Keratinocyte (primary cell): ENCODE results near the gene PFKFB3. TPM values are rescaled to one million over a fixed set of nuclear protein-coding genes. Genes with fewer than 3 reads are reported as not detected.
"Not testable (repeated sequence)": the region's sequence is repeated elsewhere in the genome, so short reads cannot be mapped to it uniquely, and the experiment has no call there.

ENCODE experiments used
- DNase-seq: peaks from one replicate; pipeline ENCODE4 v3.0.0-alpha.2; 2011; ENCODE audit warnings: low read depth, missing footprints, low spot score
- FAIRE-seq: peaks from 2 replicates; lab custom pipeline; 2011; peaks lifted over from hg19 to GRCh38; lab: Jason Lieb, UNC
- H2AFZ ChIP-seq: 2 replicates; pipeline ENCODE4 v1.6.0; 2012; ENCODE audit warnings: low read length, control low read depth, inconsistent platforms; ENCODE audit not compliant: control insufficient read depth
- H3K27ac ChIP-seq: 2 replicates; pipeline ENCODE4 v1.5.1; 2011; ENCODE audit warnings: low read length; ENCODE audit not compliant: control insufficient read depth, insufficient read depth
- H3K27me3 ChIP-seq: 3 replicates; pipeline ENCODE4 v1.6.0; 2011; ENCODE audit warnings: low read length; ENCODE audit not compliant: control insufficient read depth, insufficient read depth; ENCODE audit errors: extremely low read depth
- H3K36me3 ChIP-seq, 2 experiments: 2 replicates in 1 of 2; 3 replicates in 1 of 2; pipeline ENCODE4 v1.5.1; 2011; ENCODE audit warnings: low read length in 2 of 2, mild to moderate bottlenecking in 1 of 2; ENCODE audit not compliant: control insufficient read depth in 2 of 2, insufficient read depth in 2 of 2; ENCODE audit errors: extremely low read depth in 1 of 2
- H3K4me1 ChIP-seq: 3 replicates; pipeline ENCODE4 v1.5.1; 2011; ENCODE audit warnings: low read length; ENCODE audit not compliant: control insufficient read depth, insufficient read depth; ENCODE audit errors: extremely low read depth
- H3K4me2 ChIP-seq: 3 replicates; pipeline ENCODE4 v1.6.0; 2011; ENCODE audit warnings: low read depth, low read length; ENCODE audit not compliant: control insufficient read depth, insufficient read depth; ENCODE audit errors: extremely low read depth
- H3K4me3 ChIP-seq, 3 experiments: fragments of 200-600 bp in 1 of 3; sonication (generic) in 1 of 3; 2 replicates in 2 of 3; 3 replicates in 1 of 3; pipeline ENCODE4 v1.5.1; 2011 to 2016; ENCODE audit warnings: low read length in 3 of 3, mild to moderate bottlenecking in 3 of 3, control low read depth in 2 of 3, inconsistent platforms in 1 of 3, low read depth in 1 of 3, mixed read lengths in 1 of 3, mixed run types in 1 of 3, moderate library complexity in 1 of 3; ENCODE audit not compliant: control insufficient read depth in 2 of 3, insufficient read depth in 2 of 3; ENCODE audit errors: extremely low read depth in 1 of 3
- H3K79me2 ChIP-seq: 2 replicates; pipeline ENCODE4 v1.6.0; 2012; ENCODE audit warnings: low read length; ENCODE audit not compliant: control insufficient read depth, insufficient read depth
- H3K9ac ChIP-seq: 3 replicates; pipeline ENCODE4 v1.6.0; 2011; ENCODE audit warnings: low read length; ENCODE audit not compliant: control insufficient read depth, insufficient read depth; ENCODE audit errors: extremely low read depth
- H3K9me1 ChIP-seq: 3 replicates; pipeline ENCODE4 v1.6.0; 2011; ENCODE audit warnings: low read length; ENCODE audit not compliant: control insufficient read depth, insufficient read depth; ENCODE audit errors: extremely low read depth
- H3K9me3 ChIP-seq: 2 replicates; pipeline ENCODE4 v1.5.1; 2012; ENCODE audit warnings: low read depth, low read length; ENCODE audit not compliant: control insufficient read depth
- H4K20me1 ChIP-seq: 3 replicates; pipeline ENCODE4 v1.6.0; 2011; ENCODE audit warnings: low read length; ENCODE audit not compliant: control insufficient read depth, insufficient read depth; ENCODE audit errors: extremely low read depth
- EZH2 ChIP-seq: IDR thresholded peaks from one replicate; pipeline ENCODE4 v1.6.1; 2012; ENCODE audit warnings: inconsistent platforms, mild to moderate bottlenecking, low read length, moderate library complexity
- dilution Hi-C: fragments of 300-500 bp; cut with MboI; formaldehyde crosslinking; loops from one replicate; pipeline ENCODE4 v1.7.0; 2020; ENCODE audit warnings: low sequenced_read_pairs; ENCODE audit not compliant: extremely low pct_ligation_motif_present
- polyA plus RNA-seq, 5 experiments: library from polyadenylated mRNA; depleted of rRNA in 3 of 5; stranded (reverse) in 3 of 5; stranded (forward) in 1 of 5; unstranded in 1 of 5; fragments of >200 nt; gene quantifications; 1 replicate in 1 of 5; 2 replicates in 3 of 5; 3 replicates in 1 of 5; pipeline versions ENCODE4 v1.2.1 to v1.2.3, GENCODE V29; 2011 to 2012; ENCODE audit warnings: missing spikeins in 2 of 5, low read depth in 1 of 5, low replicate concordance in 1 of 5
- TF ChIP-seq, protein P1 (sequence below), 3 experiments: IDR thresholded peaks in 1 of 3; conservative IDR thresholded peaks in 1 of 3; optimal IDR thresholded peaks in 1 of 3; 2 replicates in 2 of 3; 3 replicates in 1 of 3; pipeline versions ENCODE3 to v1.5.1; 2011; ENCODE audit warnings: low read length in 3 of 3, mild to moderate bottlenecking in 3 of 3, moderate library complexity in 2 of 3, control low read depth in 1 of 3, inconsistent platforms in 1 of 3; ENCODE audit not compliant: insufficient read depth in 2 of 3; ENCODE audit errors: extremely low read depth in 1 of 3

Gene PFKFB3
- polyA plus RNA-seq, 1 donor (not counting 4 experiments of a cell fraction or from before 2014, with no cell fraction given): 18.6 TPM

DNA sequence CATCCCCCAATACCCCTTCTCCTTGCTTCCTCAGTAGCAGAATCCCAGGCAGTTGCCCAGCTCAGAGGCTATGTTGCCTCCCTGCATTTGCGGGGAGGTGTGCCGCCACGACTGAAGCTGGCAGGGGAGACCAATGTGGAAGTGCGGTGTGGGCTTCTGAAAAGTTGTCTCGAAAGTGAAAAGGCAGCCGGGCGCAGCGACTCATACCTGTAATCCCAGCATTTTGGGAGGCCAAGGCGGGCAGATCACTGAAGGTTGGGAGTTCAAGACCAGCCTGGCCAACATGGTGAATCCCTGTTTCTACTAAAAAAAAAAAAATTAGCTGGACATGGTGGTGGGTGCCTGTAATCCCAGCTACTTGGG, 15.9 kb upstream of the PFKFB3 start:
- DNase-seq (no peak), FAIRE-seq (no peak)
- Histone ChIP-seq H2AFZ (no peak overlapping the region), H3K9me1 (no peaks in the 10 kb centered on the region), H3K9me3 (no peaks in the 10 kb centered on the region), H3K9ac (no peak overlapping the region), H3K79me2 (no peaks in the 10 kb centered on the region), H3K4me3 (no peak overlapping the region), H3K27me3 (no peaks in the 10 kb centered on the region), H3K4me2 (no peak overlapping the region), H3K36me3 (no peaks in the 10 kb centered on the region), H4K20me1 (no peaks in the 10 kb centered on the region), H3K27ac (no peak overlapping the region), H3K4me1 (peaks cover 2% of the 10 kb centered on the region)
- dilution Hi-C loops: no loop called here
- TF ChIP-seq, protein P1, sequence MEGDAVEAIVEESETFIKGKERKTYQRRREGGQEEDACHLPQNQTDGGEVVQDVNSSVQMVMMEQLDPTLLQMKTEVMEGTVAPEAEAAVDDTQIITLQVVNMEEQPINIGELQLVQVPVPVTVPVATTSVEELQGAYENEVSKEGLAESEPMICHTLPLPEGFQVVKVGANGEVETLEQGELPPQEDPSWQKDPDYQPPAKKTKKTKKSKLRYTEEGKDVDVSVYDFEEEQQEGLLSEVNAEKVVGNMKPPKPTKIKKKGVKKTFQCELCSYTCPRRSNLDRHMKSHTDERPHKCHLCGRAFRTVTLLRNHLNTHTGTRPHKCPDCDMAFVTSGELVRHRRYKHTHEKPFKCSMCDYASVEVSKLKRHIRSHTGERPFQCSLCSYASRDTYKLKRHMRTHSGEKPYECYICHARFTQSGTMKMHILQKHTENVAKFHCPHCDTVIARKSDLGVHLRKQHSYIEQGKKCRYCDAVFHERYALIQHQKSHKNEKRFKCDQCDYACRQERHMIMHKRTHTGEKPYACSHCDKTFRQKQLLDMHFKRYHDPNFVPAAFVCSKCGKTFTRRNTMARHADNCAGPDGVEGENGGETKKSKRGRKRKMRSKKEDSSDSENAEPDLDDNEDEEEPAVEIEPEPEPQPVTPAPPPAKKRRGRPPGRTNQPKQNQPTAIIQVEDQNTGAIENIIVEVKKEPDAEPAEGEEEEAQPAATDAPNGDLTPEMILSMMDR (optimal IDR thresholded peaks at IDR 0.05 in 1 of 3, IDR thresholded peaks at IDR 0.05 in 1 of 3, conservative IDR thresholded peaks at IDR 0.05 in 1 of 3; ENCODE audit: extremely low read depth in 1 of 3, insufficient read depth in 2 of 3, low read length in 3 of 3): no peak

DNA sequence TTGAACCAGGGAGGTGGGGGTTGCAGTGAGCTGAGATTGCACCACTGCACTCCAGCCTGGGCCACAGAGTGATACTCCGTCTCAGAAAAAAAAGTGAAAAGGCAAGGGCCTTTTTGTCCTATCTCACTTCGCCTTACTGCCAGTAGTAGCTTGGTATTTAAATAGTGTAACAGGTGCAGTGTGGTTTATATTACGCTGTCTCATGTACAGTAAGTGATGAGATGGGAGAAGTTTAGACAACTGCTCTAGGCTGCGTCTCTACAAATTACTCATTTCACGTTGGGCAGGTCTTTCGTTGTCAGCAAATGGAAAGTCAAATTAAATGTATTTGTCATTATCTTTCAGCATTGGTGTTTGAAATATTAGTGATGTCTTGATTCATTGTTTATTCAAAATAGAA, 15.5 kb upstream of the PFKFB3 start:
- Histone ChIP-seq H3K36me3 (no peaks in the 10 kb centered on the region), H3K27me3 (no peaks in the 10 kb centered on the region), H3K9ac (no peak overlapping the region), H3K9me1 (no peaks in the 10 kb centered on the region), H3K9me3 (no peaks in the 10 kb centered on the region), H3K4me1 (peaks cover 2% of the 10 kb centered on the region), H3K4me3 (no peak overlapping the region), H4K20me1 (no peaks in the 10 kb centered on the region), H3K4me2 (no peak overlapping the region), H3K27ac (no peak overlapping the region), H2AFZ (no peak overlapping the region), H3K79me2 (no peaks in the 10 kb centered on the region)
- no peak for FAIRE-seq
- dilution Hi-C loops: no loop called here
- TF ChIP-seq, protein P1 (optimal IDR thresholded peaks at IDR 0.05 in 1 of 3, IDR thresholded peaks at IDR 0.05 in 1 of 3, conservative IDR thresholded peaks at IDR 0.05 in 1 of 3; ENCODE audit: extremely low read depth in 1 of 3, insufficient read depth in 2 of 3, low read length in 3 of 3): no peak
- TF ChIP-seq EZH2: no peak
- no peak for DNase-seq

DNA sequence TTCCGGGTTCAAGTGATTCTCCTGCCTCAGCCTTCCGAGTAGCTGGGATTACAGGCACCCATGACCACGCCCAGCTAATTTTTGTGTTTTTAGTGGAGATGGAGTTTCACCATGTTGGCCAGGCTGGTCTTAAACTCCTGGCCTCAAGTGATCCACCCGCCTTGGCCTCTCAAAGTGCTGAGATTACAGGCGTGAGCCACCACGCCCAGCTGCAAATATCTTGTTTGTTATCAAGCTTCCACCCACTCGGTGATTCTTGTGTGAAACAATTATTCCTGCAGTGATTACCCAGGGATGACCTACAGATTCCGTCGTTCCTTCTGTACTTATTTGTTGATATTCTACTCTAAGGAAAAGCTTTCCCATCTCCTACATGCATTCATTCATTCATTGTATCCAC, 12.7 kb upstream of the PFKFB3 start:
- H3K27me3 ChIP-seq, H3K9me3 ChIP-seq, H3K4me1 ChIP-seq, DNase-seq, H3K79me2 ChIP-seq, H3K9me1 ChIP-seq, H3K4me2 ChIP-seq, H3K27ac ChIP-seq, H4K20me1 ChIP-seq, H3K4me3 ChIP-seq, H3K9ac ChIP-seq, H3K36me3 ChIP-seq, dilution Hi-C loops, H2AFZ ChIP-seq, FAIRE-seq: not testable (repeated sequence)
